Tibial nerve (tissue), 4 donors: Measurements from ENCODE around the gene ADAM10.

Experiments
- EP300 ChIP-seq, 2 donors: sonication (generic); formaldehyde crosslinking; IDR thresholded peaks; one replicate each; pipeline ENCODE4 v1.6.1; 2017; ENCODE audit warnings: antibody characterized with exemption in 2 of 2, mild to moderate bottlenecking in 1 of 2
- POLR2A ChIP-seq, 2 donors: fragments of 450-650 bp; IDR thresholded peaks; one replicate each; pipeline ENCODE4 v1.6.1; 2017; ENCODE audit warnings: antibody characterized with exemption in 2 of 2, mild to moderate bottlenecking in 2 of 2, moderate library complexity in 2 of 2
- TF ChIP-seq, protein P1 (sequence below), 5 experiments: fragments of 200-600 bp in 3 of 5; fragments of 450-650 bp in 2 of 5; sonication (generic) in 3 of 5; IDR thresholded peaks; one replicate each; pipeline ENCODE4 v1.5.1; 2016 to 2019; ENCODE audit warnings: antibody characterized with exemption in 5 of 5, mild to moderate bottlenecking in 3 of 5, moderate library complexity in 2 of 5

DNA sequence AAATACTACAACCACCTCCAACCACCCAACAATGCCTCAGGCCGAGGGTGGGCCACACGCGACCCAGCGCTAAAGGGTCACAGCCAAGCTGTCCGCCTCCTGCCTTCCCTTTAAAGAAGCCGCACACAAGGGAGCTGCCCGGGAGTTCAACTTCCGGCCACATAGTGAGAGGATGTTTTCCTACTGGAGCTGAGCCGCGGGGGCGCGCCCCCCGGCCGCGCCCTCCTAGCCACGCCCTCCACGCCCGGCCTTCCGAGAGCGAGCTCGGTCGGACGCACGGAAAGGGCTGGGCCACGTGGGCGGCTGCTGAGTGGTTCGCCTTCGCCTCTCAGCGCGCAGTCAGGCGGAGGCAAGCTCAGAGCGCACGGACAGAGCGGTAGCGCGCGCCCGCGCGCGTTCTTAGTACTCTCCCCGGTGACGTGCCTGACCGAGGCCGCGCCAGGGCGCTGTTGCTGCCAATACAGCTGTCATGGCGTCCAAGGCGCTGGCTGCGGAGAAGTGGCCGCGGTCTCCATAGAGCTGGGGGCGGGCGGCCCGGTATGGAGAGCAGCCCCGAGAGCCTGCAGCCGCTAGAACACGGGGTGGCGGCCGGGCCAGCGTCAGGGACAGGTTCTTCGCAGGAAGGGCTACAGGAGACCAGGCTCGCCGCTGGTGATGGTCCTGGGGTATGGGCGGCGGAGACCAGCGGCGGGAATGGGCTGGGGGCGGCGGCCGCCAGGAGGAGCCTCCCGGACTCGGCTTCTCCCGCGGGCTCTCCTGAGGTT, 21.5 kb upstream of the ADAM10 start, which contains the start of gene MINDY2:
- TF ChIP-seq, protein P1, sequence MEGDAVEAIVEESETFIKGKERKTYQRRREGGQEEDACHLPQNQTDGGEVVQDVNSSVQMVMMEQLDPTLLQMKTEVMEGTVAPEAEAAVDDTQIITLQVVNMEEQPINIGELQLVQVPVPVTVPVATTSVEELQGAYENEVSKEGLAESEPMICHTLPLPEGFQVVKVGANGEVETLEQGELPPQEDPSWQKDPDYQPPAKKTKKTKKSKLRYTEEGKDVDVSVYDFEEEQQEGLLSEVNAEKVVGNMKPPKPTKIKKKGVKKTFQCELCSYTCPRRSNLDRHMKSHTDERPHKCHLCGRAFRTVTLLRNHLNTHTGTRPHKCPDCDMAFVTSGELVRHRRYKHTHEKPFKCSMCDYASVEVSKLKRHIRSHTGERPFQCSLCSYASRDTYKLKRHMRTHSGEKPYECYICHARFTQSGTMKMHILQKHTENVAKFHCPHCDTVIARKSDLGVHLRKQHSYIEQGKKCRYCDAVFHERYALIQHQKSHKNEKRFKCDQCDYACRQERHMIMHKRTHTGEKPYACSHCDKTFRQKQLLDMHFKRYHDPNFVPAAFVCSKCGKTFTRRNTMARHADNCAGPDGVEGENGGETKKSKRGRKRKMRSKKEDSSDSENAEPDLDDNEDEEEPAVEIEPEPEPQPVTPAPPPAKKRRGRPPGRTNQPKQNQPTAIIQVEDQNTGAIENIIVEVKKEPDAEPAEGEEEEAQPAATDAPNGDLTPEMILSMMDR (IDR thresholded peaks at IDR 0.05) = peak; percentile 22 to 57 (median 44)
- TF ChIP-seq POLR2A (IDR thresholded peaks at IDR 0.05) (peak; percentile 85 to 92), EP300 (IDR thresholded peaks at IDR 0.05) (peak; percentile 78 to 98)
